T follicular helper cell (primary cell): Measurements from ENCODE around the gene TXNDC2.
A peak's percentile ranks its signal among the peaks of the same experiment; 100 is the strongest.

Source experiments
- DNase-seq: peaks from one replicate; pipeline ENCODE4 v3.0.0-alpha.2; 2020; ENCODE audit warnings: low read depth

TXNDC2 gene

DNA sequence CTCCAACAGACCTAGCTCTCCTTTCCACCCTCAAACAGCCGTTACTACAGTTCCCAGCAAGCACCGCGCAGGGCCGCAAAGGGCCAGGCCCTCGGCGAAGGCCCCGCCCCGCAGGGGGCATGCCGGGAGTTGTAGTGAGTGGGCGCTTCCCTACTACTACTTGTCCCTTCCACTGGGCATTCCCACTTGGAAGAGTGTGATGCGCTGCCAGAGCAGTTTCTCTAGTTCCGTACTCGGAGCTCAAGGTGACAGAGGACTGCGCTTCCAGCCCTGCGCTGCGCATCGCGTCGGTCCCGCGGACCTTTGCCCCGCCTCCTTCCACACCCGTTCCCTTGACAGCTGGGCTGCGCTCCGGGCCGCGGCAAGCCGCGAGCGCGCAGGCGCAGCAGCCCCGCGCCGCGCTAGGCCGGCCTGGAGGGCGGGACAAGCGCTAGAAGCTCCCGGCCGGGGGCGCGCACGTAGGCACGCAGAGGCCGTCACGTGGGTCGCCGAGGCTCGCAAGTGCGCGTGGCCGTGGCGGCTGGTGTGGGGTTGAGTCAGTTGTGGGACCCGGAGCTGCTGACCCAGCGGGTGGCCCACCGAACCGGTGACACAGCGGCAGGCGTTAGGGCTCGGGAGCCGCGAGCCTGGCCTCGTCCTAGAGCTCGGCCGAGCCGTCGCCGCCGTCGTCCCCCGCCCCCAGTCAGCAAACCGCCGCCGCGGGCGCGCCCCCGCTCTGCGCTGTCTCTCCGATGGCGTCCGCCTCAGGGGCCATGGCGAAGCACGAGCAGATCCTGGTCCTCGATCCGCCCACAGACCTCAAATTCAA is 28.0 kb downstream of the TXNDC2 start, which contains the start of gene VAPA:
VAPA (plus strand) TSS at position 491 of the 808 bp plus-strand sequence; CDS start at position 732, 241 bp downstream.
- DNase-seq, result peak; percentile 88

DNA sequence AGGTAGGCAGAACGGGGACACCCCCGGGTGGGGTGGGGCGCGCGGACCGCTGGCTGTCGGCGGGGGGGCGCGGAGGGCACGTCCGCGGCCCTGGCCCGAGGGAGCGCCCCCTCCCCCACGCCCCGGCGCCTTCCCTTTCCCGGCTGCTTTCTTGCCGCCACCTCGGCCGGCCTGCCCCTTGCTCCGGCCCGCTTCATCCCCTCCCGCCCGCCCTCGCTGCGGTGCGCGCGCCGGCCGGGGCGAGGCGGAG is 28.5 kb downstream of the TXNDC2 start:
- DNase-seq, result no peak

DNA sequence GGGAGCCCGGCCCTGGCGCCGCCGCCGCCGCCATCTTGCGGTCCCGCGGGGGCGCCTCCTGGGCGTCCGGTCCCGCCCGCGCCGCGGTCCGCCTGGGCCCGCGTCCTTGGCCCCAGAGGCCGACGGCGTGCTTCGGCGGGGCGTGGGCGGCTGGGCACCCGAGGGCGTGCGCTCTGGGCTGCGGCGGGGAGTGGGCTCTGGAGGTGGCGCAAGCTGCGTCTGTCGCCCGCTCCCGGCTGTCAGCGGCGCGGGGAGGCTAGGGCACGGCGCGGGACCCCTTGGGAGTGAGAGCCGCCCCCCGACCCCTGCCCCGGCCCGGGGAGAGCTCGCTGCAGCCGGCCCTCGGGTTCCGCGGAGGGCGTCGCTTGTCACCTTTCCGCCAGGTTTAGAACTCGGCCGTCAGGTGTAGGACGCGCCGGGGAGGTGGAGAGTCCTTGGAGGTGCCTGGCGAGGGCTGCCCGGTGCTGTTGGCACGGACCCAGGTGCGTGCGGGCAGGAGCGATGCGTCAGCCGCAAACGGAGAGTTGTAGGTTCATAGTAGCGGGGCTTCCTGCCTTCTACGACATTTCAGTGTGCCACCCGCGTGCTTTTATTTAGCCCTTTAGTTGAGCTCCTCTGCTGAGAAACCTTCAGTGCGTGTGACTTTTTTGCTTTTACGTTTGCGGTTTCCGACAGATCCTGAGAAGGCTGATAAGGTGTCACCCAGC is 29.0 kb downstream of the TXNDC2 start:
- DNase-seq, result peak; percentile 70

DNA sequence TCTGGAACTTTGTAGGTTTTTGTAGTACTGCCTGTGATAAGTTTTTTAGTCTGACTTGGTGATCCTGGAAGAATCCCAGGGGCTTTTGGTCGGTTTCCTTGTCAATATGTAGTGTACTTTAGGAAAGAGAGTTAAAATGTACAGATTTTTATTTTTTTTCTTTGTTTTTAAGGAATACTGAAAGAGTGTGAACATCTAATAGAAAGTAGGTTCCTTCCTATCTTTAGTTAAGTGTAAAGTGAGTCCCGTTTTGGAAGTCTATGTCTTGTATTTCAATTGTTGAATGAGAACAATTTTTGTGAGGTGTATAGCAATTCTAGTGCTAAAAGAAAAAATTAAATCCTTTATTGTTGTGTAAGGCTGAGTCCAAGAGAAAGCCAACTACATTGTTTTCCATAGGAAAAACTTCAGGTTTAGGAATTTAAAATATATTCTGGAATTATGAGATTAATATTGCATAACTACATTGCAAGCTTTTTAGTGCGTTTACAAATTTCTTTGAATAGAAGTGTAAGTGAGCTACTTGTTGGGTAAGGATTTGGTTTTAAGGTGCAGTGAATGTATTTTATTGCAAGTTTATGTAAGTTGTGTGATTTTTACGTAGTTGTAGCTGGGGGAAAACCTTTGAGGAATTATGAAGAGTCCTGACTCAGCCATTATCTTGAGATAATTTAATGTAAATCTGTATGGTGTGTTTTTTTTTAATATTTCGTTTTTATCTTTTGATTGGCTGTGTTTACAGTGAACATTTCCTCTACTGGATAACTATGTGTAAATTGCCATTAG is 29.7 kb downstream of the TXNDC2 start:
- DNase-seq, result no peak

DNA sequence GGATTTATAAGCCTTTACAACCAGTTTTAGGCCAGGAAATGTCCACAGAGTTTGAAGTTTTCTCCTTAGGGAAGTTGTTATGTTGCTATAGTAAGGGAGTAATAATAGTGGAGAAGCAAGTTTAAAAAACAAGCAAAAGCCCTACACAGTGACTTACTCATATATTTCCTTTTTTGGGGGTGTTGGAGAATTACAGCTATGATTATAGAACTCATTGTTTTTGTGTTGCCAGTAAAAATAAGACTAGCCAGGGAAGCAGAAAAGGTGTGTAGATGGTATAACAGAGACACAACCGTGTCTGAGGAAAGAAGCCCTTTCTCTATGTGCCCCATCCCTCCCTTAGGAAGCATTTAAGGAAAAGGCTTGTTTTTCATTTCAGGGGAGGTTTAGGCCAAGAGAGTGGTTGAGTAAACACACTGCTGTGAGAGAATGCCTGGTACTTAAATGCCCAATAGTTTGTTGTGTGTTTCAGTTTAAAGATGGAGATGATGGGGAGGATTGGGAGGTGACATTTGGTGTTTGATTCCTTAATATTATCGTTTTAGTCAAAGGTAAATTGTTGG is 30.4 kb downstream of the TXNDC2 start:
- DNase-seq, result no peak

DNA sequence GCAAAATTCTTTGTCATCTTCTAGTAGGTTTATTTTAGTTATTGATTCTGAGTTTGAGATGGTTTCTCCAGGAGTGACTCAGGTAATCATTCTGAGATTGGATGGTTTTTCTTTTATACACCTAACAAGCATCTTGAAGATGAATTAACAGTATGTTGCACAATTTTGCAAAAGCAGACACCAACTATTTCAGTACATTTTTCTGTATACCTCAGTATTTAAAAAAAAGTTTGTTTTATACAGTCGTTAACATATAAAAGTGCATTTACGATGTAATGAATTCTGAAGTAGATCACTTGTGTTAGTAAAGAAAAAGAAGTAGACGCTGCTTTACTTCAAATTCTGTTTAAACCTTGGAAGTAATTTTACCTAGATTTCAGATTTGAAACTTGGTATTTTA is 31.0 kb downstream of the TXNDC2 start:
- no peak for DNase-seq

DNA sequence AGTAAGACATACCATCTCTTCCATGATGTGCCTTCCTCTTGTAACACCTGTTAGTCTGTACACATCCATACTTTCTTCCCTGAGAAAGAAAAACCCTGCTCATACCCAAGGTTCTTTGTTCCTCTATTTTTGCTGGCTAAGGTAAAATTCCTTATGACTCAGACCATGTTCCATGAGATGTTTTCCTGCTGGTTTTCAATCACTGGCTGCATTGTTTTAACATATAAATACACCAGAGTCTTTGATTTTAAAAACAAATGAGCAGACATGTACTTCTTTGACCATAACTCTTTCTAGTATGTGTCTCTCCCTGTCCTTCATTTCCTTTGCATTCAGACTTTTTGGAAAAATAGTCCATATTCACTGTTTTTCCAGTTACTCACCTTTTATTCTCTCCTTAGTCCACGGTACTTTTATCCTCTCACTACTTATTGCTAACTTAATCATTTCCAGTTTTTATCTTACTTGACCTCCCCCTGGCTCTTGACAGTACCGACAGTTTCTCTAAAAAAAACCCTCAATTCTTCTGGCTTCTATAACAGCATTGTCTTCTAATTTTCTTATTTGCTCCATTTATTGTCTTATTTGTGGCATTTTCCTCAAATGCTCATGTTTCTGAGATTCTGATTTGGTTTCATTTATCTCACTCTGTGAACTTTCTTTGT is 32.4 kb downstream of the TXNDC2 start:
- no peak for DNase-seq

DNA sequence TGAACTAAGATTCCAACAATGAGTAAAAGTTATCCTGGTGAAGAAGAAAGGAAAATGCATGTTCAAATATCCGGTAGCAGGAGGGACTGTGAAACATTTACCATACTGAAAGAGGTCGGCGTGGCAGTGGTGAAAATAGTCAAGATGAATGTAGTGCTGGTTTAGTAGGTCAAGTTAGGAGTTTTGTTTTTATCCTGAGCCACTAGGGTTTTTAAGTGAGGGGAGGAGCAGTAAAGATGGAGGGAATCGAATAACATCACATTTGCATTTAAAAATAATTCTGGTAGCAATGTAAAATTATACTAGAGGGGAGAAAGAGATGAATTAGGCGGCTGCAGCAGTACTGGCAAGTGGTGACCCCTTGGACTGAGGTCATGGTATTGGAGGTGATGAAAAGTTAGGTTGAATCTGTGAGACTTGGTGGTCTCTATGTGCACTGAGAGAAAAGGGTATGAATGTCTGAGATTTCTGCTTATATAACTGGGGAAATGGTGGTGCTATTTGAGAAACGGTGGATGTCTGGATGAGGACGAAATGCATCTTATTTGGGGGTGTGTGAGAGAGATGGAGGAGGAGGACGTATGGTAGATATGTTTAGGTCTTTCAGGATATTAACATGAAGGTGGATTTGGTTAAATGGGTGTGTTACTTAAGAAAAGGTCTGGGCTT is 33.9 kb downstream of the TXNDC2 start:
- DNase-seq, result no peak

DNA sequence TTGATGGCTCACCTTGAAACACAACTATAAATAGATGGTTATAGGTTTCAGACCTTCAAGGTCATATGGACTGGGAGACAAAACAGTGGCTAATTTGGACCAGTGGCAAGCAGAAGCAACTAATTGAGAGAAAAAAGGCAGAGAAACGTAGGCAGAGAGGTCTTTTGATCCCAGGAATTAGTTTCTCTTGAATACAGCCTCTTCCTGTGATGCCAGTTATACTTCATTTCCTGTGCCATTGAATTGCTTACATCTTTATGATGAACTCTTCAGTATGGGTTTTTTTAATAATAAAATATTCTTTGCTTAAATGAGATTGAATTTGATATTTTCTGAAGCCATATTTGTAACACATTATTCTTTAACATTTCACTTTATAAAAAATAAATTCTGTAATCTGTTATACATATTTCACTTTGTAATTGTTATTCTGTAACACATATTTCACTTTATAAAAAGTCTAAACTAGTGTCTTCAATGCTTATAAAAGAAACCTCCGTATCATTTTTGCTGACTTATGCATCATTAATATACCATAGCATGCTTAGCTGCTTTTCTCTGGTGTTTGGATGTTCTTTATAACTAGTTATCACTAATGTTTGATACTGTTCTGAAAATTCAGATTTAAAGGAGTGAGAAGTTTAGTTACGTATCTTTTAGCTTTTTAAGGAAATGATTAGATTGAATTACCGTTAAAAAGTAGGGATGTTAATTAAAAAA is 37.0 kb downstream of the TXNDC2 start:
- DNase-seq, result no peak

DNA sequence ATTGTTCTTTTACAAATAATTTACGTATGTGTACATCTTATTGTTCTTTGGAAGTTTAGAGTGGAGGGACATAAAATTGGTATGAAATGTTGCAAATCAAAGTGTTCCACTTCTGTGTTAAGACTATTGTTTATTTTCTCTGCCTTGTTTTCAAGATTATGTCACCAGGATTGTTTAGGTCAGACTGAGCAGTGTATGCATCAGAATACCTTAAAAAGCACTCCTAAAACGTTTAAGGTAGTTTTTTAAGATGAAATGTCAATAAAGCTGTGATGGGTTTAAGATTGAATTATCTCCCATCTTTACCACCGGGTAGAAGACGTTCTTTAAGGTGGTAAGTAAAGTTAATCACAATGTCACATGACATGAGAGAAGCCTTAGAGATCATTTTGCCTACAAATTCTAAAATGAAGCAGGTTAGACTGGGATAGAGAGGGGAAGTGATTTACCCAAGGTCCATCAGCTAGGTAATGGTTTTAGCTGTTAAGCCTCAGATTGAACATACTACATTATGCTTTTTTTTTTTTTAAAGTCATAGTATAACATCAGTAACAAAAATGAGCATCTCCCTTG is 38.7 kb downstream of the TXNDC2 start:
- DNase-seq, result no peak

DNA sequence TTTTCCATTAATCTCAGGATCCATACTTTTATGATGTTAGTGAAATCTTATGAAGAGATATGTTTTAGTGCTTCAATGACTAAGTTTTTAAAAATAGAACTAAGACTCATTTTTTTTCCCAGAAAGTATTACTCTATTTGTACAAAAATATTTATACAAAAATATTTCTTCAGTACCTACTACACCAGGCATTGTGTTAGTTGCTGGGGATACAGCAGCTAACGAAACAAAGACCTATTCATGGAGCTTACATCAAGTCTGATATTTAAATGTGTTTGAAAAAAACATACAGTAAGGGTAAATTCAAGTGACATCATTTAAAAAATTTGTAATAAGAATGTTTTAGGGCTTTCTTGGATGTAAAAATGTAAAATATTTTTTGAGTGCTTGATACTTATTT is 39.6 kb downstream of the TXNDC2 start:
- no peak for DNase-seq

DNA sequence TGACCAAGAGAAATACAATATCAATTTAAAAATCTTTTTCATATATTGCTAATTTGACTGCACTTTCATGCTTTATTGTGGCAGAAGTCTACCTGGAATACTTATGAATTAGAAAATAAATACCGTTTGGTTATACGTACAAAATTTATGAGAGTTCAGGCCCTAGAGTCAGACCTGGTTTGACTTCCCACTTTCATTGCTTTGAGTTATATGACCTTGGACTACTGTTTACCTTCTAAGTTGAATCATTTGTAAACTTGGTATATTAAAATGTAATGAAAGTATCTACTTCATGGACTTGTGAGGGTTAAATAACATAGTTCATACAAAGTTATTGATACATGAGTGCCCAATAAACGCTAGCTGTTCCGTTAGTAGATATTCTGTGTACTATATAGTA is 40.0 kb downstream of the TXNDC2 start:
- no peak for DNase-seq

DNA sequence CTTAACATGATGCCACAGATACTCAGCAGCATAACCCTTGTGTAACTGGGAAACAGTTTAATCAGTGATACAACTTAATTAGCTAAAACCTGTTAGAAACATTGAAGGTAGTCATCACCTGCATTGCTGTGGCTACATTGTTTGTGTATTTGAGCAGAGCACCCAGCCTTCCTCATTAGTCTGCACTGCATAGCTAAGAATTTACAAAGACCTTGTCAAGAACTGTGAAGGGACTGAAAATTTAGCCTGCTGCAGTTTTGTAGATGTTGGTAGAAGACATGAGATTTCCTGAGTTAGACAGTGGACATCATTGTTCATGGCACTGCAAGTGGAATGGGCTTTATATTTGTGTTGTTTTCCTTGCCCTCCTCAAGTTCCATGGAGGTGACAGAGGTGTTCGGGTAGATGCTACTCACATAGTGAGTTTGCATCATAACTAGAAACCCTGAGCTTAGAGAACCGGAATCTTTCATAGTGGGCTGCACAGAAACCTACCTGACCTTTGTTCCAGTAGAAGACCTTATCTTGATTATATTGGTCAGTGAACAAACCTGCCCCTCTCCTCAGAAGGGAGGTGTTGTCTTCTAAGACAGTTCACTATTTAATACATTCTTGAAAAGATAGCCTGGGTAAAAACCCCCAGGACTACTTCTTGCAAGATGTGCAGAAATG is 40.6 kb downstream of the TXNDC2 start:
- no peak for DNase-seq

DNA sequence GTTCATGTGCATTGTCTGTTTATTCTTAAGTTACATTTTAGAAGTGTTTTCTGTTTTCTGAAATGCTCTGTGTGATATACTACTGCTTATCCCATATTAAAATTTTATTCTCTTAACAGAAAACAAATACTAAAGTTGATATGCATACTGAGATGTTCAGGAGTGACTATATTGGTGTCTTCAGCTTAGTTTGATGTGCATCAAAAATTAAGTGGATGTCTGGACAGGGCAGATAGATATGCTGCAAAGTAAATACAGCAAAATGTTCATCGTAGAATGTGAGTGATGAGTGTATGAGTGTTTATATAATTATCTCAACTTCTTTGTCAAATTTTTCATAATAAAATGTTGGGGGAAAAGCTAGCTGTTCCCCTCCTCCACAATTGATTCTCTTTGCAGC is 41.2 kb downstream of the TXNDC2 start:
- no peak for DNase-seq

DNA sequence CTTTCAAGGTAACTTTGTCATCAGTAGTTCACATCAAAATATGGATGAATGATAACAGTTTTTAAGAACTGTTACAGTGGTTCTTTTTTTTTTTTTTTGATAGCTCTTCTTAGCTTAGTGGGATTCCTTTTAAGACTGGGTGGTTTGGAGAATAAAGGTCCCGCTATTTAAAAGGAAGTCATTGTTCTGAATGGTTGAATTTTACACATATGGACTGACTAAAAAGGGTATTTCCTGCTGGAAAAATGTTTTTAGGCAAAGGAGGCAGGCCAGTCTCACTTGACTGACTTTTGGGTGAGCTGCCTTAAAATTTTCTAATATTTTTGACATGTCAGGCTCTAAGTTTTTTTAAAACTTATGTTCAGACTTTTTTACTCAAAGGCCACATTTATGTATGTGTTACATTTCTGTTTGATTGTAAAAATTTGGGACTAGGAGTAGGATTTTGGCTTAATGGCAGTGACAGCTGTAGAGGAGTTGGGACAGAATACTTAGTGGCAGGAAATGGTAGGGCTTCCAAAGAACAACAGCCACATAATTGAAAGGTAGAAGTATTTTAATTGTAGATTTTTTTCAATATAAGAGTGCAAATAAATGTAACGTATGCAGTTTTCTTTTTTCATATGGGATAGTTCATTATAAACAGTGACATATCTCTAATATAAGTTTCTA is 41.8 kb downstream of the TXNDC2 start:
- no peak for DNase-seq

DNA sequence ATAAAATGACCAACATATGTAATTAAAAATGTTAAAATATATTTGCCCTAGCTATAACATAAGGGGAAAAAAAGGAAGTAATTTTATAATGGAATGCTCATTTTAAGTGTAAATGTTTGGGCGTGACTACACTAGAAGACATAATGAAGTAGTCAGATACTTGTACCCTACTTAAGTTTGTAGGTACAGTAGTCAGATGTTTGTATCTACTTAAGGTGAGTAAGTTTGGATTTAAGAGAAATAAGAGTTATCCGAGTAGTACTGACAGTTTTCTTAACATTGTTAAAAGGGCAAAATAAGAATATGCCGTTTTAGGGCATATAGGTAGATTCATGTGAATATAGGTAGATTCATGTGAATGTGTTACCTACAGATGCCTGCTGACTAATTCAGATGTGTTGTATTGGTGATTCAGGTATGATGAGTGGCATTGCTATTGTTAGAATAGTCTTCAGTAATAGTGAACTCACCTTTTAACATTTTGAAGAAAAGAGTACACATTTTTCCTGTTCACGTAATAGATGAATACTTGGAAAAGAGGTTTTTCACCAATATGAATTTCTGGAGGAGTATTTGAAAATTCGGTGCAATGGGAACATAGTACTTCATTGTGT is 43.0 kb downstream of the TXNDC2 start:
- DNase-seq, result no peak

DNA sequence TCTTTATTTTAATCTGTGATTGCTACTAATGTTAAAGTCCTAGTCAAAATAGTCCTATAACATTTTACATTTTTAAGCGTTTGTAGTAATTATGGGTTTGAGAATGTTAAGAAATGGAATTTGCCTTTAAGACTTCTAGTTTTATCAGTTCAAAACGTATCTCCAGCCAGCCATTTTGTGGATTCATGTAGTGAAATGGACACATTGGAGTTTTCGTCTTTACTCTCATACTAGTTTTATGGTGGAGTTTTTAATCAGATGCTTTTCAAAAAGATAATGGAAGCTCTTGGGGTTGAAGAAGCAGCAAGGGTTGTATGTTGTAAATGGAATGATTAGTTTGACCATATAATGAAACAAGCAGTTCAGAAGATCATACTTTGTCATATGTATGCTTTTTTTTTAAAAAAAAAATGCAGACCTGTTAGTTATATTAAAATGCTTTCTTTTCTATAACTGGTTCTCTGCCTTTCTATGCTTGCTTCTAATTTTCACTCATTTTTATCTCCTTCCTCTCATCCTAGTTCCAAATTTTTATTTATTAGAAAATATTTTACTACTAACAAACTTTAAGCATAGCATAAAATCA is 44.6 kb downstream of the TXNDC2 start:
- no peak for DNase-seq

DNA sequence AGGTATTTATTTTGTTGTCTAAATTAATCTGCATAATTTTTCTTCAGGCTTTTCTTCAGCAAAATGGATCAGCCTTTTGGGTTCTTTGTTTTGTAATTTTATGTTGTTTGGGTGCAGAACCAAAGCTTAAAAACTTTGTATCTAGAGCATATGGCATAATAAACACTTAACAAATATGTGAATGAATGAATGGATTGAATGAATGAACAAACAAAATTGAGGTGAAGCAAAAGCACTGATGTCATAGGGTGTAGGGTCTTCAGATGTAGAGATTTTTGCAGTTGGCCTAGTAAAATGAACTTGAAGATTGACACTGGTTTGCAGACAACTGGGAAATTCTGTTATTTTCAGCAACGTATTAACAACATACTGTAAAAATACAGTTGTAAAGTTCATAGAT is 45.4 kb downstream of the TXNDC2 start:
- no peak for DNase-seq
